ENCODE measurements around the gene HACD2.

HACD2 gene

DNA sequence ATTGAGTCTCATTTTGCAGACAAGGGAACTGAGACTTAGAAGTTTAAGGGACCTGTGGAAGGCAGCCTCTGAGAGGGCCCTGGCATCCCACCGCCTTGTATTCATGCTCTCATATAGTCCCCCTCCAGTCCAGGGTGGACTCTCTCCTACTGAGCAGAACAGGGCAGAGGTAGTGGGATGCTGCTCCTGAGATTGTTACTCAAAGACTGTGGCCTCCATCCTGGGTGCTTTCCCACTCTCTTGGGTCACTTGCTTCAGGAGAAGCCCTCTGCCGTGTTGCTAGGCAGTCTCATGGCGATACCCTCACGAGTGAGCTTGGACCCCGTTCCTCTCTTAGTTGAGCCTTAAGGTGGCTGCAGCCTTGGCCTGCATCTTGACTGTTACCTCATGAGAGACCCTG lies 113.7 kb downstream of the HACD2 start:
- DNase-seq (ENCODE audit: extremely low read depth, low read depth) = no peak
- TF ChIP-seq, protein P1, sequence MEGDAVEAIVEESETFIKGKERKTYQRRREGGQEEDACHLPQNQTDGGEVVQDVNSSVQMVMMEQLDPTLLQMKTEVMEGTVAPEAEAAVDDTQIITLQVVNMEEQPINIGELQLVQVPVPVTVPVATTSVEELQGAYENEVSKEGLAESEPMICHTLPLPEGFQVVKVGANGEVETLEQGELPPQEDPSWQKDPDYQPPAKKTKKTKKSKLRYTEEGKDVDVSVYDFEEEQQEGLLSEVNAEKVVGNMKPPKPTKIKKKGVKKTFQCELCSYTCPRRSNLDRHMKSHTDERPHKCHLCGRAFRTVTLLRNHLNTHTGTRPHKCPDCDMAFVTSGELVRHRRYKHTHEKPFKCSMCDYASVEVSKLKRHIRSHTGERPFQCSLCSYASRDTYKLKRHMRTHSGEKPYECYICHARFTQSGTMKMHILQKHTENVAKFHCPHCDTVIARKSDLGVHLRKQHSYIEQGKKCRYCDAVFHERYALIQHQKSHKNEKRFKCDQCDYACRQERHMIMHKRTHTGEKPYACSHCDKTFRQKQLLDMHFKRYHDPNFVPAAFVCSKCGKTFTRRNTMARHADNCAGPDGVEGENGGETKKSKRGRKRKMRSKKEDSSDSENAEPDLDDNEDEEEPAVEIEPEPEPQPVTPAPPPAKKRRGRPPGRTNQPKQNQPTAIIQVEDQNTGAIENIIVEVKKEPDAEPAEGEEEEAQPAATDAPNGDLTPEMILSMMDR (IDR thresholded peaks at IDR 0.05; ENCODE audit: low read depth, low read length) = no peak

DNA sequence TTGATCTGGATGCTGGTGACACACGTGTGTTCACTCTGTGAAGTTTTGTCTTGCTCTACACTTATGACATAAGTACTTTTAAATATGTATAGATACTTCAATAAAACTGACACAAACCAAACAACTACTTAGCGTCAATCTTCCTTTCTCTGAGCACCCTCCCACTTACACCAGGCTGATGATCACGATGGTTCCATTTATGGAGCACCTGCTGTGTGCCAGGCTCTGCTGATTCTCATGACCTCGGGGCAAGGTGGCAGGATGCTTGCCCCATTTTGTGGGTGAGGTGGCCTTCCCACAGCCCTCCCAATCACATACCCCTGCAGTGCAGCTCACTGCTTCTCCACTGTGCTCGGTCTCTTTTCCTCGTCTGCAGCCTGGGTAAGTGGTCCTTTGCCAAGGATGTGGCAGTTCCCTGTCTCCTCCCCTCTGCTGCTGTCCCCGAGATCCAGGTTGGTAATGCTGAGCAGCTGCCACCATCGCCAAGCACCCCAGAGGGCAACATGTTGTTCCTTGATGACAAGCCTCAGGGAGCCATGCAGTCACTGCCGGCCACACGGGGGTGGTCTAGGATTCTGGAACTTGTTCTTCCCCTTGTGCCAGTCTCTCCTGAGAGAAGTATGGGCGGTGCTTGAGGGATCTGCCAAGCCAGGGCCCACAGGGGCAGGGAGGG lies 115.4 kb downstream of the HACD2 start:
- DNase-seq (ENCODE audit: extremely low read depth, low read depth) = no peak
- TF ChIP-seq, protein P1 (IDR thresholded peaks at IDR 0.05; ENCODE audit: low read depth, low read length) = no peak

DNA sequence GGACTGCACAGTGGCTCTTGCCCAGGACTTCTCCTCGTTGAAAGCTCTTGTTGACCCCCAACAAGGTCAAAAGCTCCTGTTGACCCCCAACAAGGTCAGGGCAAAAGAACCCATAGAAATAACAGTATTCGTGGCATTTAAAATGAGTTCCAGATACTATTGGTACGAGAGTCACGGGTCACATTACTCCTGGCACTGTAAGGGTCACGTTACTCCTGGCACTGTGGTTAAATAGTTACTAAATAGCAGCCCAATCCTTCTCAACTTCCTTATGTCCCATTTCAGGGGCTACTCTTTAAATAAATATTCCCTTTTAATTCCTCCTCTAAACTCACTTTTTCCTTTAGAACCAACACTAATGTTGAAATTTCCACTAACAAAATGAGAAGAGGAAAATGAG lies 117.8 kb downstream of the HACD2 start:
- no peak for DNase-seq (ENCODE audit: extremely low read depth, low read depth)
- TF ChIP-seq, protein P1 (IDR thresholded peaks at IDR 0.05; ENCODE audit: low read depth, low read length) = no peak

DNA sequence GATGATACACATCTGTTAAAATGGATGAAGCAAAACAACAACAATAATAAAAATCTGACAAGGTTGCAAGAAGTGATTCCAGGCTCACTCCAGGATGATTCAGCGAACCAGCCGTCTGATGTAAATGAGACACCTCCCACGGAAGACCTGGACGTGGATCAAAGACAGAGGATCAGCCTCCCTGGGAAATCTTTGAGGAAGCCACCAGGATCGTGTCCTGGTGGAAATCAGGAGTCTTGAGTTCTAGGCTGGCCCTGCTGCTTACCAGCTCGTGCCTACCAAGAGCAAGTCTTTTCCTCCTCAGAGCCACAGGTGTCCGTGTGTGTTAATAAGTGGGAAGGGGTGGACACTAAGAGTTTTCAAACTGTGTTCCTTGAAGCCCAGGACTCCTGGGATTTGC lies 120.6 kb downstream of the HACD2 start:
- TF ChIP-seq, protein P1 (IDR thresholded peaks at IDR 0.05; ENCODE audit: low read depth, low read length) = no peak
- DNase-seq (ENCODE audit: extremely low read depth, low read depth) = no peak

DNA sequence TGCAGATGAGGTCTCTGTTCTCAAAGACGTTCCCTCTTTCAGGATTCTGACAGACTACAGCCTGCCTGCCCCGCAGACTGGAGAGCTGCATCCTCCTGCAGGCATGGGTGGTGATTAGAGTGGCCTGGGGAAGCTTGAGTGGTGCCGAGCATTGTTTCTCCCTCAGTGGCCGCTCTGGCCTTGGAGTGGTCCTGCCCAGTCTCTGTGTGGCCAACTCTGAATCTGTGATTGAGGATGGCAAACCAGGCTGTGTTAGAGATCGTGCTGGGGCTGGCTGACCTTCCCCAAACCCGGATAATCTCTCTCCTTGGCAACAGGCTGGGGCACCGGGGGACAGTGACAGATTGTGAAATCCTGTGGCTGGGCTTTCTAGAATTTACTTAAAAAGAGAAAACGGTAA lies 125.0 kb downstream of the HACD2 start:
- TF ChIP-seq, protein P1 (IDR thresholded peaks at IDR 0.05; ENCODE audit: low read depth, low read length) = no peak
- DNase-seq (ENCODE audit: extremely low read depth, low read depth) = no peak

DNA sequence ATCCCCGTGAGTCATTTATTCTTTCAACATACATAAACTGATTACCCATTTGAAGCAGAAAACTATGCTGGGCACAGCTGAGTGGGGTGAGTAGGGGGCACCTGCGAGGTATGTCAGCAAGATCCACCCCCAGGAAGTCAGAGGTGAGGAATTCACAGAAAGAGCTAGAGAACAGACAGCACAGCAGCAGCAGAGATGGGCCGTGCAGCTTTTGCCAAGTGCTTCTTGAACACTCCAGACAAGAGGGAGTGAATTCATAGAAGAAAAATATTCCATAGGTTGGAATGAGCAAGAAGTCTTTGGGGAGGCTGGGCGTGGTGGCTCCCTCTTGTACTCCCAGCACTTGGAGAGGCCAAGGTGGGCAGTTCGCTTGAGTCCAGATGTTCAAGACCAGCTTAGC lies 126.6 kb downstream of the HACD2 start:
- TF ChIP-seq, protein P1 (IDR thresholded peaks at IDR 0.05; ENCODE audit: low read depth, low read length) = no peak
- no peak for DNase-seq (ENCODE audit: extremely low read depth, low read depth)

DNA sequence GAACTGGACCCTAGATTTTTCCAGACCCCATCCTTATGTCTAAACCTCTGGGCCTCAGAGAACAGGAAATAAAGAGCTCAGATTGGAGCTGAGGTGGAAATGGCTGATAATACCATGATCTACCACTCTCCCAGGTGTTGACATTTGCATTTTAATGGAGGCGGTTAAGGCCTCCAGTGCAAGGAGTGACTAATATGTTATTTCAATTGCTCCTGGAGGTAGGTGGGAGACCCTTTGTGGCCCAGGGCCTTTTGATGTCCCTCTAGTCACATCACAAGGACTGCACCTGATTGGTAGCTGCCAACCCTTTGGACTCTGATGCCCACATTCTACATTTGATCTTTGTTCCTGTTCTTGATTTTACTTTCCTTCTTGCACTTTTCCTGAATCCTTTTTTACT lies 127.0 kb downstream of the HACD2 start:
- TF ChIP-seq, protein P1 (IDR thresholded peaks at IDR 0.05; ENCODE audit: low read depth, low read length) = no peak
- DNase-seq (ENCODE audit: extremely low read depth, low read depth) = no peak

All from AG09319 (cell line).